ENCODE measurements around the gene FCHSD1. TPM values are rescaled to one million over a fixed set of nuclear protein-coding genes. Genes with fewer than 3 reads are reported as not detected.

Gene FCHSD1
- 1 to 10 TPM; 5.1 to 6.4 TPM for total RNA-seq

GRCh38 chr5:141650851-141651727 is at the start of gene FCHSD1:
Gene FCHSD1 (minus strand): TSS chr5:141651418. CDS start chr5:141651368, 50 bp downstream.
- Histone ChIP-seq H3K36me3 (no peaks in the 10 kb centered on the region), H3K27me3 (no peaks in the 10 kb centered on the region), H3K9me3 (no peaks in the 10 kb centered on the region), H3K4me1 (peaks cover 0 to 16% of the 10 kb centered on the region in 2 donors), H3K27ac (peak within 1 kb of the TSS in 1 of 2 donors; percentile 54), H3K4me3 (peak within 1 kb of the TSS; percentile 51 to 65)
- no peak for TF ChIP-seq CTCF (IDR thresholded peaks at IDR 0.05)
- peak; percentile 91 for DNase-seq (ENCODE audit: low spot score)

- Histone ChIP-seq H3K4me3 (no peak overlapping the region), H3K27ac (no peak overlapping the region), H3K27me3 (no peaks in the 10 kb centered on the region), H3K36me3 (no peaks in the 10 kb centered on the region), H3K4me1 (peaks cover 0 to 30% of the 10 kb centered on the region in 2 donors), H3K9me3 (no peaks in the 10 kb centered on the region)
- DNase-seq (ENCODE audit: low spot score): no peak
- TF ChIP-seq CTCF (IDR thresholded peaks at IDR 0.05): no peak
These were observed 46.4 kb upstream of the FCHSD1 start for GRCh38 chr5:141697586-141697985.

- DNase-seq (ENCODE audit: low spot score): no peak
- no peaks in the 10 kb centered on the region for H3K27me3 ChIP-seq
- H3K27ac ChIP-seq: no peak overlapping the region
- TF ChIP-seq CTCF (IDR thresholded peaks at IDR 0.05): no peak
- H3K4me1 ChIP-seq: peaks cover 0 to 23% of the 10 kb centered on the region in 2 donors
- no peaks in the 10 kb centered on the region for H3K36me3 ChIP-seq
- no peak overlapping the region for H3K4me3 ChIP-seq
- H3K9me3 ChIP-seq: no peaks in the 10 kb centered on the region
These were observed 45.2 kb upstream of the FCHSD1 start for GRCh38 chr5:141696431-141696830.

GRCh38 chr5:141695627-141696215 is 44.5 kb upstream of the FCHSD1 start:
- no peaks in the 10 kb centered on the region for H3K36me3 ChIP-seq
- H3K4me1 ChIP-seq: peaks cover 0 to 20% of the 10 kb centered on the region in 2 donors
- no peak for DNase-seq (ENCODE audit: low spot score)
- no peak for TF ChIP-seq CTCF (IDR thresholded peaks at IDR 0.05)
- H3K9me3 ChIP-seq: no peaks in the 10 kb centered on the region
- no peaks in the 10 kb centered on the region for H3K27me3 ChIP-seq
- H3K27ac ChIP-seq: no peak overlapping the region
- H3K4me3 ChIP-seq: no peak overlapping the region

- no peaks in the 10 kb centered on the region for H3K36me3 ChIP-seq
- peaks cover 0 to 20% of the 10 kb centered on the region in 2 donors for H3K4me1 ChIP-seq
- no peaks in the 10 kb centered on the region for H3K9me3 ChIP-seq
- no peak overlapping the region for H3K4me3 ChIP-seq
- H3K27ac ChIP-seq: no peak overlapping the region
- H3K27me3 ChIP-seq: no peaks in the 10 kb centered on the region
- TF ChIP-seq CTCF (IDR thresholded peaks at IDR 0.05): no peak
- no peak for DNase-seq (ENCODE audit: low spot score)
These were observed 43.3 kb upstream of the FCHSD1 start for GRCh38 chr5:141694479-141694878.
